ENCODE results near the gene AUTS2. TPM values are rescaled to one million over a fixed set of nuclear protein-coding genes. Genes with fewer than 3 reads are reported as not detected.

The AUTS2 gene
- total and polyA plus RNA-seq, 10 of the 15 experiments (the other 5 are each of a cell fraction or from before 2014, with no cell fraction given) = 6.4 to 55.6 (median 21.6) TPM

GRCh38 chr7:70771451-70771850 is 1173.2 kb downstream of the AUTS2 start:
- no TSS peak for BruUV-seq (replicated peaks)
- SMC1A ChIA-PET (ENCODE audit: uncharacterized antibody, unreplicated experiment) = interaction anchor here (1.2 to 12.4 kb wide), 4 partner anchors 10 to 54 kb away, joined by 3 to 114 read pairs (median 10); no protein-coding TSS in a partner anchor
- no peak for DNase-seq (ENCODE audit: low read depth, low spot score)
- RAD21 ChIA-PET (ENCODE audit: unreplicated experiment) = interaction anchor here (0.9 kb wide), 1 partner anchor 56 kb away, joined by 3 read pairs; no protein-coding TSS in a partner anchor
- POLR2A ChIA-PET = no interaction called here
- Histone ChIP-seq H4K20me1 (ENCODE audit: control insufficient read depth, insufficient read depth) (no peaks in the 10 kb centered on the region), H3K79me2 (ENCODE audit: control insufficient read depth, insufficient read depth, low read length) (peaks cover 14% of the 10 kb centered on the region), H3K4me3 (no peak overlapping the region), H3K9ac (ENCODE audit: control insufficient read depth, insufficient read depth, low read length) (no peak overlapping the region), H3K9me3 (replicated peaks; ENCODE audit: control insufficient read depth, insufficient read depth, low read length) (no peaks in the 10 kb centered on the region), H3K4me1 (ENCODE audit: control insufficient read depth, insufficient read depth, low read length) (peaks cover 9% of the 10 kb centered on the region), H2AFZ (ENCODE audit: control insufficient read depth, low read depth, low read length) (no peak overlapping the region), H3K27me3 (replicated peaks in 1 of 2; ENCODE audit: control insufficient read depth in 2 of 2, insufficient read depth in 2 of 2, low read length in 1 of 2) (no peaks in the 10 kb centered on the region), H3K36me3 (ENCODE audit: control insufficient read depth in 2 of 2, insufficient read depth in 2 of 2, low read length in 1 of 2) (peaks cover 11 to 18% of the 10 kb centered on the region in 2 experiments; a peak in 3 of 4 replicates), H3K27ac (ENCODE audit: control insufficient read depth, insufficient read depth) (no peak overlapping the region), H3K4me2 (ENCODE audit: control insufficient read depth, insufficient read depth) (no peak overlapping the region)
- intact Hi-C loops (cut with micrococcal nuclease; ENCODE audit: unreplicated experiment) (no loop called here), in situ Hi-C loops (cut with MboI) (no loop called here)
- CTCF ChIA-PET = interaction anchor here (2.0 kb wide), 1 partner anchor 51 kb away, joined by 5 read pairs; no protein-coding TSS in a partner anchor
- TF ChIP-seq TARDBP (IDR thresholded peaks at IDR 0.05; ENCODE audit: borderline replicate concordance) (no peak), RELA (IDR thresholded peaks at IDR 0.05; ENCODE audit: borderline replicate concordance, partially characterized antibody) (no peak), ZNF274 (IDR thresholded peaks at IDR 0.05; ENCODE audit: insufficient read depth, insufficient read length) (no peak), ZBTB33 (IDR thresholded peaks at IDR 0.05) (no peak), MYB (IDR thresholded peaks at IDR 0.05; ENCODE audit: borderline replicate concordance, low read depth, low read length) (no peak), POU2F2 (IDR thresholded peaks at IDR 0.05; ENCODE audit: borderline replicate concordance, low read depth, low read length) (no peak), MYC (IDR thresholded peaks at IDR 0.05; ENCODE audit: insufficient read depth, insufficient read length, insufficient replicate concordance, low read length, severe bottlenecking) (no peak), NR2C1 (IDR thresholded peaks at IDR 0.05) (no peak), CHD4 (IDR thresholded peaks at IDR 0.05) (no peak), ATF7 (IDR thresholded peaks at IDR 0.05; ENCODE audit: low read depth) (no peak), PML (IDR thresholded peaks at IDR 0.05; ENCODE audit: low read length) (no peak), ZBTB11 (CRISPR knock-in tag; IDR thresholded peaks at IDR 0.05) (no peak), ZZZ3 (IDR thresholded peaks at IDR 0.05; ENCODE audit: control insufficient read depth, insufficient read length, low read depth) (no peak), IKZF2 (IDR thresholded peaks at IDR 0.05) (no peak)
- TF ChIP-seq, protein P1, sequence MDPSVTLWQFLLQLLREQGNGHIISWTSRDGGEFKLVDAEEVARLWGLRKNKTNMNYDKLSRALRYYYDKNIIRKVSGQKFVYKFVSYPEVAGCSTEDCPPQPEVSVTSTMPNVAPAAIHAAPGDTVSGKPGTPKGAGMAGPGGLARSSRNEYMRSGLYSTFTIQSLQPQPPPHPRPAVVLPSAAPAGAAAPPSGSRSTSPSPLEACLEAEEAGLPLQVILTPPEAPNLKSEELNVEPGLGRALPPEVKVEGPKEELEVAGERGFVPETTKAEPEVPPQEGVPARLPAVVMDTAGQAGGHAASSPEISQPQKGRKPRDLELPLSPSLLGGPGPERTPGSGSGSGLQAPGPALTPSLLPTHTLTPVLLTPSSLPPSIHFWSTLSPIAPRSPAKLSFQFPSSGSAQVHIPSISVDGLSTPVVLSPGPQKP (IDR thresholded peaks at IDR 0.05; ENCODE audit: low read depth, low read length) = no peak
- no peak for ATAC-seq
- FAIRE-seq = no peak
- WGBS (ENCODE audit: insufficient coverage, insufficient replicate concordance, low lambda C conversion rate, missing lambda C conversion rate) = 88% methylated on average over 10 of the region's 10 CpGs

Measured in GM12878 (cell line).